Retinal pigment epithelial cell (primary cell): ENCODE data around the gene VAV2.

Experiments used
- DNase-seq: peaks from one replicate; pipeline ENCODE4 v3.0.0-alpha.2; 2010; ENCODE audit warnings: low read depth
- H3K4me3 ChIP-seq: 2 replicates; pipeline ENCODE4 v1.5.1; 2011; ENCODE audit warnings: mild to moderate bottlenecking, low read length, control low read depth, moderate library complexity
- TF ChIP-seq, protein P1 (sequence below): conservative IDR thresholded peaks from 2 replicates; pipeline ENCODE4 v1.5.1; 2011; ENCODE audit warnings: low read depth, low read length, control low read depth, inconsistent platforms

Gene VAV2

GRCh38 chr9:133795049-133795448, 197.1 kb downstream of the VAV2 start:
- no peak for DNase-seq
- TF ChIP-seq, protein P1, sequence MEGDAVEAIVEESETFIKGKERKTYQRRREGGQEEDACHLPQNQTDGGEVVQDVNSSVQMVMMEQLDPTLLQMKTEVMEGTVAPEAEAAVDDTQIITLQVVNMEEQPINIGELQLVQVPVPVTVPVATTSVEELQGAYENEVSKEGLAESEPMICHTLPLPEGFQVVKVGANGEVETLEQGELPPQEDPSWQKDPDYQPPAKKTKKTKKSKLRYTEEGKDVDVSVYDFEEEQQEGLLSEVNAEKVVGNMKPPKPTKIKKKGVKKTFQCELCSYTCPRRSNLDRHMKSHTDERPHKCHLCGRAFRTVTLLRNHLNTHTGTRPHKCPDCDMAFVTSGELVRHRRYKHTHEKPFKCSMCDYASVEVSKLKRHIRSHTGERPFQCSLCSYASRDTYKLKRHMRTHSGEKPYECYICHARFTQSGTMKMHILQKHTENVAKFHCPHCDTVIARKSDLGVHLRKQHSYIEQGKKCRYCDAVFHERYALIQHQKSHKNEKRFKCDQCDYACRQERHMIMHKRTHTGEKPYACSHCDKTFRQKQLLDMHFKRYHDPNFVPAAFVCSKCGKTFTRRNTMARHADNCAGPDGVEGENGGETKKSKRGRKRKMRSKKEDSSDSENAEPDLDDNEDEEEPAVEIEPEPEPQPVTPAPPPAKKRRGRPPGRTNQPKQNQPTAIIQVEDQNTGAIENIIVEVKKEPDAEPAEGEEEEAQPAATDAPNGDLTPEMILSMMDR = no peak

DNA sequence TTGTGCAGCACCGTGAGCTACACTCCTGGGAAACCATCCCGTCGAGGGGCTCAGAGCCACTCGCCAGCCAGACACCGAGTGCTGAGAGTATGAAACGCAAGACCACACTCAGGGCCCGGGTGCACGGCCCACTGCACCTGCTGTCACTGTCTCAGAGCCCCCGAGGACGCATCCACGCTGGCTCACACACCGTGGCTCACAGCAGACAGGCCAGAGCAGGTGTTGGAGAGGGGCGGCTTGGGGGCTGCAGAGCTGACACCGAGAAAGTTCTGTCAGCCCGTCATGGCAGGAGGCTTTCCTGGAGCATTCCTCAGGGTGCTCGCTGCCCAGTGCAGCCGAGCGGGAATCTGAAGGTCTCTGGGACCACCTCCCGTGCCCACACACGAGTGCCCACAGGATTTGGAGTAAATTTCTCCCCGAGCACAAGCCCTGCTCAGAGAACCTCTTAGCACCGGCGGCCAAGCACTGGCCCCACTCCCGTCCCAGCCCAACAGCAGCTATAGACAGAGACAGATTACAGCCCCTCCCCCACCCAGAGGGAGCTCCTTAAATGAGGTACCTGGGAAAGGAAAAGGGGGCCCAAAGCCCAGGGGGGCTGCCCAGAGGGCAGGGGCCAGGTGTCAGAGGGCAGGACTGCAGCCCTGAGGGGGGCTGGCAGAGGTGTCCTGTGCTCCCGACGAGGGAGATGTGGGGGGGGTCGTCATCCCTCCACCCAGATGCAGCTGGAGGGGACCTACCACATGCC, 197.9 kb downstream of the VAV2 start:
- no peak for DNase-seq
- no peak overlapping the region for H3K4me3 ChIP-seq
- TF ChIP-seq, protein P1 = no peak

More at GRCh38 chr9:133795049-133795448, 197.1 kb downstream of the VAV2 start:
- no peak overlapping the region for H3K4me3 ChIP-seq

- H3K4me3 ChIP-seq = no peak overlapping the region
- DNase-seq = no peak
- TF ChIP-seq, protein P1 = no peak
Measured at GRCh38 chr9:133793471-133793870, 198.7 kb downstream of the VAV2 start.

DNA sequence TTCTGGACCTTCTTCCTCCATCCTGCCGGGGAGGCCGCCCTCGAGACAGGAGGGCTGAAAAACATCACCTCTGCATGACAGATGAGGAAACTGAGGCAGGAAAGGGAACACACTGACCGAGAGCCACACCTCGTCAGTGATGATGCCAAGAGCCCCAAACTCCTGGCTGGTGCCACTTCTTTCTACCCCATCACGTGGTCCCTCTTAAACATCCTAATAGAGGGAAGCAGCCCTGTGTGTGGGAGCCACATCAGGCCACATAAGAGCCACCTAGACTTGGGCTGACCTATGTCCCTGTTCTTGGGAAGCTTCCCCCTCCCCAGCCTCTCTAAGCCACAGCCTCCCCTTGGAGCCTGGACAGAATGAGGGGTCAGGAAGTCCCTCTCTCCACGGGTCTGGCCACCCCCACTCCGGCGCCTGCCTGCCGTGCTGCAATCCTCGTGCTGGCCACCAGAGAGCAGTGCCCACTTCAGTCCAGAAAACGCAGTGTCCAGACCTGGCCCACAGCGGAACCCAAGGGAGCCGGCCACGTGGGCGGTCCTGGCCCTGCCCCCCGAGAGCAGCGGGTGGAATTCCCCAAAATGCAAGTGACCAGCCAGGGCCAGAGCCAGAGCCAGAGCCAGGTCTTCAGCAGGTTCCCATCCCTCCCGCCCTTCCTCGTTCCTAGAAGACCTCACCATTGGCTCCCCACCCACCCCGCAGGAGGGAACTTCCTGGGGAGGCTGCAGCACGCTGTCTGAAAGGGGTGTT, 199.2 kb downstream of the VAV2 start:
- H3K4me3 ChIP-seq = no peak overlapping the region
- peak; percentile 2 for DNase-seq
- TF ChIP-seq, protein P1 = peak; percentile 94

DNA sequence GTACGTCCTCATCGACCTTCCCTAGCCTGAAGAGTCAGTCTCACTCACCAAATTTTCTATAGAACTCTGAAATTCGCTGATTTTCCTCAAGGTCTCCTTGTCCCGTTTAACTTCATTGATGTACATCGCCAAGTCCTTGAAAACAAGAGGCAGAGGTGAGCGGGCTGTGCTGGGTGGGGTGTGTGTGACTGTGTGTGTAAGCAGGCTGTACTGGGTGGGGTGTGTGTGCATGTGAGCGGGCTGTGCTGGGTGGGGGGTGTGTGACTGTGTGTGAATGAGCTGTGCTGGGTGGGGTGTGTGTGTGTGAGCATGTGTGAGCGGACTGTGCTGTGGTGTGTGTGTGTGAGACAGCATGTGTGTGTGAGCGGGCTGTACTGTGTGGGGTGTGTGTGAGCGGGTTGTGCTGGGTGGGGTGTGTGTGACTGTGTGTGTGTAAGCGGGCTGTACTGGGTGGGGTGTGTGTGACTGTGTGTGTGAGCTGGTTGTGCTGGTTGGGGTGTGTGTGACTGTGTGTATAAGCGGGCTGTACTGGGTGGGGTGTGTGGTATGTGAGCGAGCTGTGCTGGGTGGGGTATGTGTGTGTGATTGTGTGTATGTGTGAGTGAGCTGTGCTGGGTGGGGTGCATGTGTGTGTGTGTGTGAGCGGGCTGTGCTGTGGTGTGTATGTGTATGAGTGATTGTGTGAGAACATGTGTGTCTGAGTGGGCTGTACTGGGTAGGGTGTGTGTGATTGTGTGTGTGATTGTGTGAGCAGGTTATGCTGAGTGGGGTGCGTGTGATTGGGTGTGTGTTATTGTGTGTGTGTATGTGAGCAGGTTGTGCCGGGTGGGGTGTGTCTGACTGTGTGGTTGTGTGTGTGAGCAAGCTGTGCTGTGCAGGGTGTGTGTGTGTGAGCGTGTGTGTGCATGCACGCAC, 200.1 kb downstream of the VAV2 start:
- no peak for DNase-seq
- TF ChIP-seq, protein P1 = no peak
- H3K4me3 ChIP-seq = no peak overlapping the region

DNA sequence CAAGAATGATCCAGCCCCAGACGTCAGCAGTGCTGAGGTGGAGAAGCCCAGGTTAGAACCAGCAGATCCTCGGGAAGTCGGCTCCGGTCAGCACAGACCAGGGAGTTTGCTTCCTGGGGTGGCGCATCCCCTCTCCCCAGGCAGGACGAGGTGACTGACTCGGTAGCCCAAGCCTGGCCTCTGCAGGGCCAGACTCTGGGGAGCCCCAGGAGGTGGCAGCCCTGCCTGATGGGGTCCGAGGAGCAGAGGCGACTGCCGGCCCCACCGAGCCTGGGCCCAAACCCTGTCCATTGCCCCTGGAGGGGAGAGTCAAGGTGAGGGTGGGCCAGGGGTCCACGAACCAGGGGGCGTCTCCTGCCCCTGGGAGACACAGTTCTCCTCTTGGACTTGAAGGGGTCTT, 201.1 kb downstream of the VAV2 start:
- TF ChIP-seq, protein P1 = no peak
- no peak overlapping the region for H3K4me3 ChIP-seq
- DNase-seq = no peak
